Measurements from ENCODE around the gene AGR2.
"Not testable (repeated sequence)": the region's sequence is repeated elsewhere in the genome, so short reads cannot be mapped to it uniquely, and the experiment has no call there.

Gene AGR2

GRCh38 chr7:16804674-16805439, at the start of gene AGR2:
AGR2 (minus strand) TSS chr7:16804999; CDS start chr7:16801796, 3,203 bp downstream.
- no peak for DNase-seq (ENCODE audit: low read depth)

- not testable (repeated sequence) for DNase-seq (ENCODE audit: low read depth)
These were observed 48.4 kb upstream of the AGR2 start for GRCh38 chr7:16853189-16853588.

GRCh38 chr7:16851829-16852228, 47.0 kb upstream of the AGR2 start:
- DNase-seq (ENCODE audit: low read depth), result no peak

GRCh38 chr7:16850614-16851466, 46.0 kb upstream of the AGR2 start:
- no peak for DNase-seq (ENCODE audit: low read depth)

GRCh38 chr7:16849296-16850148, 44.7 kb upstream of the AGR2 start:
- no peak for DNase-seq (ENCODE audit: low read depth)

GRCh38 chr7:16847381-16847860, 42.6 kb upstream of the AGR2 start:
- DNase-seq (ENCODE audit: low read depth), result no peak

GRCh38 chr7:16846601-16847165, 41.9 kb upstream of the AGR2 start:
- DNase-seq (ENCODE audit: low read depth), result no peak

GRCh38 chr7:16845746-16846145, 40.9 kb upstream of the AGR2 start:
- DNase-seq (ENCODE audit: low read depth), result no peak

- DNase-seq (ENCODE audit: low read depth), result no peak
These were observed 36.9 kb upstream of the AGR2 start for GRCh38 chr7:16841681-16842080.

- DNase-seq (ENCODE audit: low read depth), result no peak
These were observed 35.3 kb upstream of the AGR2 start for GRCh38 chr7:16840094-16840493.

- no peak for DNase-seq (ENCODE audit: low read depth)
These were observed 34.8 kb upstream of the AGR2 start for GRCh38 chr7:16839646-16840045.

- DNase-seq (ENCODE audit: low read depth), result no peak
These were observed 34.1 kb upstream of the AGR2 start for GRCh38 chr7:16838891-16839290.

GRCh38 chr7:16838386-16838785, 33.6 kb upstream of the AGR2 start:
- DNase-seq (ENCODE audit: low read depth), result no peak

GRCh38 chr7:16836481-16836880, 31.7 kb upstream of the AGR2 start:
- DNase-seq (ENCODE audit: low read depth), result no peak

GRCh38 chr7:16833373-16833772, 28.6 kb upstream of the AGR2 start:
- DNase-seq (ENCODE audit: low read depth), result no peak

GRCh38 chr7:16826060-16826459, 21.3 kb upstream of the AGR2 start:
- DNase-seq (ENCODE audit: low read depth), result no peak

- DNase-seq (ENCODE audit: low read depth), result no peak
These were observed 17.2 kb upstream of the AGR2 start for GRCh38 chr7:16822029-16822428.

GRCh38 chr7:16818732-16819131, 13.9 kb upstream of the AGR2 start:
- no peak for DNase-seq (ENCODE audit: low read depth)

- DNase-seq (ENCODE audit: low read depth), result peak; percentile 40
These were observed 12.7 kb upstream of the AGR2 start for GRCh38 chr7:16817536-16817935.

GRCh38 chr7:16816824-16817223, 12.0 kb upstream of the AGR2 start:
- DNase-seq (ENCODE audit: low read depth), result no peak

- no peak for DNase-seq (ENCODE audit: low read depth)
These were observed 10.2 kb upstream of the AGR2 start for GRCh38 chr7:16815001-16815400.

GRCh38 chr7:16813232-16813616, 8.4 kb upstream of the AGR2 start:
- DNase-seq (ENCODE audit: low read depth), result peak; percentile 69

Measured in stromal cell of bone marrow (primary cell).